HepG2 (cell line): Measurements from ENCODE around the gene ORC6.

Source experiments
- CTCF ChIP-seq: sonication (generic); formaldehyde crosslinking; IDR thresholded peaks from 2 replicates; pipeline ENCODE4 v1.5.0; 2020; ENCODE audit warnings: mild to moderate bottlenecking, missing genetic modification reagents, moderate library complexity
- HDAC6 ChIP-seq: fragments of 200-600 bp; sonication (generic); IDR thresholded peaks from 2 replicates; pipeline ENCODE4 v1.7.0; 2017; ENCODE audit warnings: mild to moderate bottlenecking, antibody characterized with exemption, low read length, low read depth
- HOXA7 ChIP-seq: sonication (generic); formaldehyde crosslinking; IDR thresholded peaks from 2 replicates; pipeline ENCODE4 v1.8.1; 2022; ENCODE audit warnings: mild to moderate bottlenecking, missing genetic modification reagents, moderate library complexity
- NFYB ChIP-seq: sonication (generic); formaldehyde crosslinking; IDR thresholded peaks from 2 replicates; pipeline ENCODE4 v1.4.0; 2020; ENCODE audit warnings: missing genetic modification reagents
- SMC3 ChIP-seq: IDR thresholded peaks from 2 replicates; pipeline ENCODE4 v1.6.1; 2011; ENCODE audit warnings: low read length, improper control_type of control experiment
- ZNF350 ChIP-seq: sonication (generic); formaldehyde crosslinking; IDR thresholded peaks from 2 replicates; pipeline ENCODE4 v1.4.0; 2020; ENCODE audit warnings: mild to moderate bottlenecking, low read depth, missing genetic modification reagents, borderline replicate concordance
- ZNF770 ChIP-seq: sonication (generic); formaldehyde crosslinking; IDR thresholded peaks from 2 replicates; pipeline ENCODE4 v1.5.0; 2020; ENCODE audit warnings: mild to moderate bottlenecking, missing genetic modification reagents
- TF ChIP-seq, protein P1 (sequence below): sonication (generic); formaldehyde crosslinking; IDR thresholded peaks from 2 replicates; pipeline ENCODE4 v1.8.1; 2023; ENCODE audit warnings: mild to moderate bottlenecking, inconsistent platforms, moderate library complexity, missing genetic modification reagents, borderline replicate concordance

DNA sequence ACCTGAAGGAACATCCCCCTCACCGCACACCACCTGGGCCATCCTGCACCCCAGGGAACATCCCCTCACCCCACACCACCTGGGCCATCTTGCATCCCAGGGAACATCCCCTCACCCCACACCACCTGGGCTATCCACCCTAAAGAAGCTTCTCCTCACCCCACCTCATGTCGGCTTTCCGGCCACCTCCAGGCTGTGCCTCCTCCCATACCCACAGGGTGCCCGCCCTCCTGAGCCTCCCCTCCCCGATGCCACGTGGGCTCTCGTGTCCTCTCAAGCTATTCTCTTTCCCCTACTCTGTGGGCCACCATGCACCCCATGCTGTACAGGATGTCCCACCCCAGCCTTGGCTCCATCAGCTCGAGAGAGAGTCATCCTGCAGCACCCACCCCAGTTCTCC is 40.7 kb downstream of the ORC6 start:
- TF ChIP-seq HOXA7 (CRISPR knock-in tag): no peak
- no peak for TF ChIP-seq HDAC6
- TF ChIP-seq CTCF (CRISPR knock-in tag): no peak
- TF ChIP-seq ZNF770: no peak
- no peak for TF ChIP-seq NFYB
- TF ChIP-seq, protein P1, sequence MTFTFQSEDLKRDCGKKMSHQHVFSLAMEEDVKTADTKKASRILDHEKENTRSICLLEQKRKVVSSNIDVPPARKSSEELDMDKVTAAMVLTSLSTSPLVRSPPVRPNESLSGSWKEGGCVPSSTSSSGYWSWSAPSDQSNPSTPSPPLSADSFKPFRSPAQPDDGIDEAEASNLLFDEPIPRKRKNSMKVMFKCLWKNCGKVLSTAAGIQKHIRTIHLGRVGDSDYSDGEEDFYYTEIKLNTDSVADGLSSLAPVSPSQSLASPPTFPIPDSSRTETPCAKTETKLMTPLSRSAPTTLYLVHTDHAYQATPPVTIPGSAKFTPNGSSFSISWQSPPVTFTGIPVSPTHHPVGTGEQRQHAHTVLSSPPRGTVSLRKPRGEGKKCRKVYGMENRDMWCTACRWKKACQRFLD: no peak
- TF ChIP-seq ZNF350 (CRISPR knock-in tag): no peak
- no peak for TF ChIP-seq SMC3
